Large intestine (tissue), 3 donors: ENCODE results near the gene ZSCAN5B. TPM values are rescaled to one million over a fixed set of nuclear protein-coding genes. Genes with fewer than 3 reads are reported as not detected.
"Not testable (repeated sequence)": the region's sequence is repeated elsewhere in the genome, so short reads cannot be mapped to it uniquely, and the experiment has no call there.

ENCODE experiments used
- DNase-seq, 2 donors: peaks; one replicate each; pipeline versions ENCODE4 v3.0.0 to v3.0.0-alpha.2; 2013
- H3K27ac ChIP-seq: one replicate; pipeline ENCODE4 v1.5.1; 2013; ENCODE audit warnings: low read length
- H3K27me3 ChIP-seq: 2 replicates; pipeline ENCODE4 v1.6.1; 2013; ENCODE audit warnings: low read length; ENCODE audit not compliant: control insufficient read depth, insufficient read depth
- H3K36me3 ChIP-seq: 2 replicates; pipeline ENCODE4 v1.6.1; 2013; ENCODE audit warnings: low read length; ENCODE audit not compliant: control insufficient read depth, insufficient read depth
- H3K4me1 ChIP-seq: one replicate; pipeline ENCODE4 v1.6.1; 2013; ENCODE audit warnings: low read length; ENCODE audit not compliant: control insufficient read depth, insufficient read depth
- H3K4me3 ChIP-seq: one replicate; pipeline ENCODE4 v1.5.1; 2013; ENCODE audit warnings: low read length
- H3K9me3 ChIP-seq: one replicate; pipeline ENCODE4 v1.6.1; 2013; ENCODE audit warnings: mild to moderate bottlenecking, low read depth, low read length, moderate library complexity; ENCODE audit not compliant: control insufficient read depth
- WGBS: methylation state at CpG from one replicate; pipeline ENCODE4 v1.1.5; 2013; ENCODE audit warnings: low lambda C conversion rate; ENCODE audit not compliant: insufficient coverage; 5-methylcytosine and 5-hydroxymethylcytosine counted together
- polyA plus RNA-seq: library from polyadenylated mRNA; unstranded; fragments of 120-200 nt; gene quantifications from one replicate; pipeline ENCODE4 v1.2.1, GENCODE V29; 2013

ZSCAN5B gene
- polyA plus RNA-seq, 1 donor, result 0.04 TPM

DNA sequence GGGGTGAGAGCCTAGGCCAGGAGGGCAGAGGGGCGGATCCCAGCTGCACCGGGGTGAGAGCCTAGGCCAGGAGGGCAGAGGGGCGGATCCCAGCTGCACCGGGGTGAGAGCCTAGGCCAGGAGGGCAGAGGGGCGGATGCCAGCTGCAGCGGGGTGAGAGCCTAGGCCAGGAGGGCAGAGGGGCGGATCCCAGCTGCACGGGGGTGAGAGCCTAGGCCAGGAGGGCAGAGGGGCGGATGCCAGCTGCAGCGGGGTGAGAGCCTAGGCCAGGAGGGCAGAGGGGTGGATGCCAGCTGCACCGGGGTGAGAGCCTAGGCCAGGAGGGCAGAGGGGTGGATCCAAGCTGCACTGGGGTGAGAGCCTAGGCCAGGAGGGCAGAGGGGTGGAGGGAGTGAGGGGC, 21.3 kb downstream of the ZSCAN5B start:
- peaks cover 16% of the 10 kb centered on the region for H3K27me3 ChIP-seq
- not testable (repeated sequence) for H3K4me1 ChIP-seq, H3K27ac ChIP-seq, H3K36me3 ChIP-seq, DNase-seq, H3K4me3 ChIP-seq, H3K9me3 ChIP-seq
- WGBS, result no CpG with 5 or more reads among the region's 11 CpGs

DNA sequence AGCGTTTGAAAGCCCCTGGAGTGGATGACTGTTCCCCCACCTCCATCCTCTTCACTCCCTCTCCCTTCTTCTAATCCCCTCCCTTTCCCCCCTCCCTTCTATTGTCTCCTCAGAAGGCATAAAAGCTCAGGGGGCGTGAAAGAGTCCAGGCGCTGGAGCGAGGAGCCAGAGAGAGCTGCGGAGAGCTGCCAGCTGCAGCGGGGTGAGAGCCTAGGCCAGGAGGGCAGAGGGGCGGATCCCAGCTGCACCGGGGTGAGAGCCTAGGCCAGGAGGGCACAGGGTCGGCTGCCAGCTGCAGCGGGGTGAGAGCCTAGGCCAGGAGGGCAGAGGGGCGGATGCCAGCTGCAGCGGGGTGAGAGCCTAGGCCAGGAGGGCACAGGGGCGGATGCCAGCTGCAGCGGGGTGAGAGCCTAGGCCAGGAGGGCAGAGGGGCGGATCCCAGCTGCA, 21.7 kb downstream of the ZSCAN5B start, which contains the start of gene GALP:
Gene GALP, plus strand, starts transcription at position 148 of the 447 bp plus-strand sequence. CDS start 1,101 bp downstream, outside the sequence.
- not testable (repeated sequence) for H3K36me3 ChIP-seq, H3K9me3 ChIP-seq, H3K4me3 ChIP-seq, H3K4me1 ChIP-seq, DNase-seq, H3K27ac ChIP-seq
- 33% methylated on average over 1 of the region's 15 CpGs for whole genome bisulfite sequencing
- peaks cover 16% of the 10 kb centered on the region for H3K27me3 ChIP-seq

DNA sequence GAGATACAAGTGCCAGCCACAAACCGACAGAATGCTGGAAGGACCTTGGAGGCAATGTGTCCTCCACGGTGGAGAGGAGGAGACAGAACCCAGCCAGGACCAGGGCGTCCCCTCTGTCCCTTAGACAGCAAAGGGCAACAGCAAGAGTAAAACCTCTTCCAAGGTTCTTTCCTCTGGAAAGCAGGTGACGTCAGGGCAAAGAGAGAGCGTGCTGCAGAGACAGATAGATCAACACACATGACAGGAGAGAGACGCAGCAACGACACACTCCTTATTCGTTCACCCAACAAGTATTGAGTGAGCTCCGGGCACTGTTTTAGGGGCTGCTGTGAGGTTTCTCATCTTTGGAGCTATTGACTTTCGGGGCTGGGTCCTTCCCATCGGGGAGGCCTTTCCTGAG, 23.0 kb downstream of the ZSCAN5B start:
- no peak for DNase-seq
- WGBS, result no CpG with 5 or more reads among the region's 11 CpGs
- no peaks in the 10 kb centered on the region for H3K36me3 ChIP-seq
- H3K4me1 ChIP-seq, result no peaks in the 10 kb centered on the region
- peaks cover 16% of the 10 kb centered on the region for H3K27me3 ChIP-seq
- H3K27ac ChIP-seq, result no peak overlapping the region
- no peaks in the 10 kb centered on the region for H3K9me3 ChIP-seq
- H3K4me3 ChIP-seq, result no peak overlapping the region

DNA sequence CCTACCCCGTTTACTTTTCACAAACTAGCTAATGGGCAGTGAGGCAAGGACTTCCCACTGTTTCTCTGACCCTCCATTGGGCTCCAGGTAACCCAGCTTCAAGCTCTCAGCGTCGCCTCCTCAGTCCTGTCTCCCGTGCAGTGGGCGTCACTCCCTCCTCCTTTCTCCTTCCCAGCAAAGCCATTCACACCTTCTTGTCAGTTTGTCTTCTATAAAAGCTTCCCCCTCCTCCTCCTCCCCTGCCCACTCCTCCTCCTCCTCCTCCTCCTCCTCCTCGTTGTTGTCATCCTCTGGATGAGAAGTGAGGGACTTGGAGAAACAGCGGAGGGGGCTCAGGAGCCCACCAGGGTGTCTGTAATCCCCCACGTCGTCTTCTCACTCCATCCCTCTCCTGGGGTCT, 23.5 kb downstream of the ZSCAN5B start:
- Histone ChIP-seq H3K9me3 (no peaks in the 10 kb centered on the region), H3K4me1 (no peaks in the 10 kb centered on the region), H3K36me3 (no peaks in the 10 kb centered on the region), H3K27ac (no peak overlapping the region), H3K4me3 (no peak overlapping the region), H3K27me3 (peaks cover 16% of the 10 kb centered on the region)
- no CpG with 5 or more reads among the region's 9 CpGs for WGBS
- DNase-seq, result no peak

DNA sequence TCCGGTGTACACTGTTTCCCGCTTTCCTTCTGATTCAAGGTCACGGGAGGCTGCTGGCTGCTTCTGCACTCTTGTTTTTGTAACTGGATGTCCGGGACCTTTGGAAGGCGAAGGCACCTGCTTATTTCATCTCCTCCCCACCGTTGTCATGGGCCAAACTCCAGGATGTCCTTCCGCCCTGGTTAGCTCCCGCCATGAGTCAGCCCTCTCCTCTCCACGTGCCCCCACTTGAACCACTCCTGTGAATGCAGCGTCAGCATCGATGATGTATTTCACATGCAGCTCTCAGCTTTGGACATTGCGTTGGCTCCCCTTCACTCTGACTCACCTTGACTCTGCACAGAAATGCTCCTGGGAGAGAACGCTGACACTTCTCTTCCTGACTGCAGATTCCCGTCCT, 27.3 kb downstream of the ZSCAN5B start:
- no peak overlapping the region for H3K27ac ChIP-seq
- WGBS, result no CpG with 5 or more reads among the region's 14 CpGs
- no peaks in the 10 kb centered on the region for H3K36me3 ChIP-seq
- H3K9me3 ChIP-seq, result no peaks in the 10 kb centered on the region
- no peaks in the 10 kb centered on the region for H3K4me1 ChIP-seq
- DNase-seq, result peak; percentile 19 to 50
- peaks cover 13% of the 10 kb centered on the region for H3K27me3 ChIP-seq
- H3K4me3 ChIP-seq, result no peak overlapping the region

DNA sequence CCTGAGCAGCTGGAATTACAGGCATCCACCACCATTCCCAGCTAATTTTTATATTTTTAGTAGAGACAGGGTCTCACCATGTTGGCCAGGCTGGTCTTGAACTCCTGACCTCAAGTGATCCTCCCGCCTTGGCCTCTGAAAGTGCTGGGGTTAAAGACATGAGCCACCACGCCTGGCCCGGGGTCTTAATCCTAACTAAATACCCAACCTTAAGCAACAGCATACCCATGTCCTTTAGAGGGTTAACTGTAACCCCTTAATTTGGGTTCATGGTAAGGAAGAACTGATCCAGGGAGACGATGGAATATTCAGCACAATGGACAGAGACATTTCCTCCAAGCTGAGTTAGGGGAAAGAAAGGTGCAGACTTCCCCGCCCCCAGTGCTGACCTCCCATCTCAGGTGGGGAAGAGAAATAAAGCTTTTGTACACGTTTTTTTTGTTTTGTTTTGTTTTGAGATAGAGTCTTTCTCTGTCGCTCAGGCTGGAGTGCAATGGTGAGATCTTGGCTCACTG, 30.5 kb downstream of the ZSCAN5B start:
- no CpG with 5 or more reads among the region's 7 CpGs for WGBS
- H3K9me3 ChIP-seq, result no peaks in the 10 kb centered on the region
- H3K27me3 ChIP-seq, result no peaks in the 10 kb centered on the region
- H3K27ac ChIP-seq, result no peak overlapping the region
- no peaks in the 10 kb centered on the region for H3K36me3 ChIP-seq
- H3K4me3 ChIP-seq, result no peak overlapping the region
- DNase-seq, result no peak
- no peaks in the 10 kb centered on the region for H3K4me1 ChIP-seq

DNA sequence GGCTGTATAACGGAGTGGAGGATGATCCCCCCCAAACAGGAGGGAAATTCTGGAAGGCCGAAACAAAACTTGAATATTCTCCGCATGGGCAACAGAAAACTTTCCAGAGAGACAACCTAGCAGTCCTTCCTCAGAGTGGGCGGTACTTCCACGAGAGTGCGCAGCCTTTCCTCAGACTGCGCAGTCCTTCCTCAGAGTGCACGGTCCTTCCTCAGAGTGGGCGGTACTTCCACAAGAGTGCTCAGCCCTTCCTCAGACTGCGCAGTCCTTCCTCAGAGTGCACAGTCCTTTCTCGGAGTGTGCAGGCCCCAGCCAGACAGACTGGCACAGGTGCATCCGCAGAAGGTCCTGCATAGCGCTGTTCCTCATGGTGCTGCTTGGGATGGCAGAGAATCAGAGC, 34.5 kb downstream of the ZSCAN5B start:
- DNase-seq, result no peak
- Histone ChIP-seq H3K4me3 (no peak overlapping the region), H3K27me3 (no peaks in the 10 kb centered on the region), H3K9me3 (no peaks in the 10 kb centered on the region), H3K36me3 (peaks cover 22% of the 10 kb centered on the region), H3K27ac (no peak overlapping the region), H3K4me1 (no peaks in the 10 kb centered on the region)
- no CpG with 5 or more reads among the region's 13 CpGs for WGBS

DNA sequence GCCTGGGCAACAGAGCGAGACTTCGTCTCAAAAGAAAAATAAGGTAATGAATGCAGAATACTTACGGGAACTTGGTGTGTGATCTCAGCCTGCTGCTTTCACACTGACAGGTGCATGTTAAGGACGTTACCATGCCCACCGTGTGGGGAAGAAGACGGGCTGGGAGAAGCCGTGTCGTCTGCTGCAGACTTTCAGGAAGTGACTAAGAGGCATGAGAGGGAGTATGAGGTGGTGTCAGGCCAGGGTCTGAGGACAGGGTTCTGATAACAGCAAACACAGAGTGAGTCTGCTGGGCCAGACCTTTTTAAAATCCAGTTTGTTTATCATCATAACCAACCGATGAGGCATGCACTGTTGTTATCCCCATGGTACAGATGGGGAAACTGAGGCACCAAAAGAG, 35.3 kb downstream of the ZSCAN5B start:
- 100% methylated on average over 1 of the region's 9 CpGs for WGBS
- H3K27me3 ChIP-seq, result no peaks in the 10 kb centered on the region
- H3K27ac ChIP-seq, result no peak overlapping the region
- no peak overlapping the region for H3K4me3 ChIP-seq
- DNase-seq, result no peak
- H3K9me3 ChIP-seq, result no peaks in the 10 kb centered on the region
- no peaks in the 10 kb centered on the region for H3K4me1 ChIP-seq
- peaks cover 24% of the 10 kb centered on the region for H3K36me3 ChIP-seq

DNA sequence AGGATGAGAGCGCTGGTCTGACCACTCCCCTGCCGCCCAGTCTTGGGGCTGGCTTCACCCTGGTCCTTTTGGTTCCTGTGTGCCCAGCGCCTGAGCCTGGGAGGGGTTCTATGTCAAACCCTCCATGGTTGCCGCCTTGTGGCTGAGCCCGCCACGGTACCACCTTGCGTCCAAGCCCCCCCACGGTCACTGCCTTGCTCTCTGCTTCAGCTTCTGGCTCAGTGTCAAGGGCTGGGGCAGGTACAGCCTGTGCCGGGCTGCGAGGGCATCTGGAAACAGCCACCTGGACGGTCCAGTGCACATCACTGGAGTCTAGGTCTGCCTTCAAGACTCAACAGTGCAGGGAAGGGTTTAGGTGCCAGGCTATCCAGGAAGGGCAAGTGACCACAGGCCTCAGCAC, 36.0 kb downstream of the ZSCAN5B start:
- no peaks in the 10 kb centered on the region for H3K27me3 ChIP-seq
- no peak overlapping the region for H3K27ac ChIP-seq
- H3K9me3 ChIP-seq, result no peaks in the 10 kb centered on the region
- H3K4me1 ChIP-seq, result no peaks in the 10 kb centered on the region
- no CpG with 5 or more reads among the region's 11 CpGs for WGBS
- H3K4me3 ChIP-seq, result no peak overlapping the region
- no peak for DNase-seq
- peaks cover 28% of the 10 kb centered on the region for H3K36me3 ChIP-seq

DNA sequence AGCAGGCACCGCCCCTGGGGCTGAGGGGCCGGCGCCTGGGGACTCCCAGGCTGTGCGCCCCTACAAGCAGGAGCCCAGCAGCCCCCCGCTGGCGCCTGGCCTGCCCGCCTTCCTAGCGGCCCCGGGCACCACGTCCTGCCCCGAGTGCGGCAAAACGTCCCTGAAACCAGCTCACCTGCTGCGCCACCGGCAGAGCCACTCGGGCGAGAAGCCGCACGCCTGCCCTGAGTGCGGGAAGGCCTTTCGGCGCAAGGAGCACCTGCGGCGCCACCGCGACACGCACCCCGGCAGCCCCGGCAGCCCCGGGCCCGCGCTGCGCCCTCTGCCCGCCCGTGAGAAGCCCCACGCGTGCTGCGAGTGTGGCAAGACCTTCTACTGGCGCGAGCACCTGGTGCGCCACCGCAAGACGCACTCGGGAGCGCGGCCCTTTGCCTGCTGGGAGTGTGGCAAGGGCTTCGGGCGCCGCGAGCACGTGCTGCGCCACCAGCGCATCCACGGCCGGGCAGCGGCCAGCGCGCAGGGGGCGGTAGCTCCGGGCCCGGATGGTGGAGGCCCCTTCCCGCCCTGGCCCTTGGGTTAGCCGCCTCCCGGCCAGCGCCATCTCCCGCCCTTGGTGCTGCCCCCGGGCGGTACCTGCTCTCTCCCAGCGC, 37.8 kb downstream of the ZSCAN5B start:
- Histone ChIP-seq H3K4me3 (no peak overlapping the region), H3K27me3 (no peaks in the 10 kb centered on the region), H3K27ac (no peak overlapping the region), H3K36me3 (peaks cover 41% of the 10 kb centered on the region), H3K9me3 (no peaks in the 10 kb centered on the region), H3K4me1 (no peaks in the 10 kb centered on the region)
- DNase-seq, result no peak
- WGBS, result no CpG with 5 or more reads among the region's 69 CpGs

DNA sequence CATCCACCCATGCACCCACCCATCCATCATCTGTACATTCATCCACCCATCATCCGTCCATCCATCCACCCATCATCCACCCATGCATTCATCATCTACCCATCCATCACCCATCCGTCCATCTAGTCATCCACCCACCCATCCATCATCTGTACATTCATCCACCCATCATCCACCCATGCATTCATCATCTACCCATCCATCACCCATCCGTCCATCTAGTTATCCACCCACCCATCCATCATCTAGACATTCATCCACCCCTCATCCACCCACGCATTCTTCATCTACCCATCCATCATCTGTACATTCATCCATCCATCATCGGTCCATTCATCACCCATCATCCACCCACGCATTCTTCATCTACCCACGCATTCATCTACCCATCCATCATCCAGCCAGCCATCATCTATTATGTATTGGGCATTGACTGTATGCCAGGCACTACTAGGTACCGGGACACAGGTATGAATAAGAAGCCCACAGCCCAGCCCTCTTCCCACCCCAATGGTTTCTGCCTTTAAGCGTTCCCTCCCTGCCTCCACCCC, 38.5 kb downstream of the ZSCAN5B start:
- H3K27me3 ChIP-seq, result no peaks in the 10 kb centered on the region
- no peak for DNase-seq
- H3K4me3 ChIP-seq, result no peak overlapping the region
- H3K4me1 ChIP-seq, result no peaks in the 10 kb centered on the region
- H3K36me3 ChIP-seq, result peaks cover 45% of the 10 kb centered on the region
- no peaks in the 10 kb centered on the region for H3K9me3 ChIP-seq
- H3K27ac ChIP-seq, result no peak overlapping the region
- 94% methylated on average over 5 of the region's 9 CpGs for WGBS
